ENCODE data around the gene VWC2. TPM values are rescaled to one million over a fixed set of nuclear protein-coding genes. Genes with fewer than 3 reads are reported as not detected.
"Not testable (repeated sequence)": the region's sequence is repeated elsewhere in the genome, so short reads cannot be mapped to it uniquely, and the experiment has no call there.

Gene VWC2
- total RNA-seq, 2 experiments from 2014 or later: not detected

GRCh38 chr7:49839863-49840645, 66.6 kb downstream of the VWC2 start:
- no peak for DNase-seq
- H3K4me1 Mint-ChIP-seq (ENCODE audit: low read depth): no peaks in the 10 kb centered on the region
- POLR2A ChIA-PET: no interaction called here
- H3K27me3 Mint-ChIP-seq: no peaks in the 10 kb centered on the region
- no peaks in the 10 kb centered on the region for H3K9me3 Mint-ChIP-seq
- no peaks in the 10 kb centered on the region for H3K36me3 Mint-ChIP-seq
- CTCF ChIA-PET: no interaction called here
- H3K27ac Mint-ChIP-seq: no peak overlapping the region
- no peak overlapping the region for H3K4me3 Mint-ChIP-seq
- intact Hi-C loops (cut with micrococcal nuclease): no loop called here

DNA sequence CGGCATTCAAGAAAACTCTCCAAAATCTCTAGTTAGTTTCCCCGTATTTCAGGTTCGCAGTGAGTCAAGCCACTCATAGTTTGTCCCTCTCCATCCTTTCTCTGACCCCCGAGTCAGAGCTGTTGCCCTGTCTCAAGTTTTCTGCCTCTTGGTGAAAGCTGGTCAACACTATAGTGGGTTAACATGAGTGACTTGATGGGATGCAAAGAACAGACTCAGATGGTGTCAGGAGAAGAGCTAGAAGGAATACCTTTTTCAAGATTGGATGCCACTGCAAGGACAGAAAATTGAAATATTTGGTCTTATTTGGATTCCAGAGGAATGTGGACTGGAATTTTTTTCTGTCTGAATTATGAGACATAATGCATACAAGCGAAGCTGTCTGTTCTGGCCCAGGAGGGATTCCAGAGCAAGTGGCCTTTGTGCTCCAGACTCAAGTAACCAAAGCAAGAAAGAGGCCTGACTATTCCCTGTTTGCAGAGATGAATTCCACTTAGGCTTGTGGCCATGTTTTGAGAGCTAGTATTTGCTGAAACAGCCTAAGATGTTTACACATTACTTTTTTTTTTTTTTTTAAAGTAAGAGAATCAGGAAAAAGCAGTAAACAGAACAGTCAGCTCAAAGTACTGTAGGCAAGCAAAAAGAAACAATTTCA, 67.4 kb downstream of the VWC2 start:
- DNase-seq: no peak
- no peak overlapping the region for H3K27ac Mint-ChIP-seq
- H3K9me3 Mint-ChIP-seq: no peaks in the 10 kb centered on the region
- ChIA-PET CTCF (no interaction called here), POLR2A (no interaction called here)
- intact Hi-C loops (cut with micrococcal nuclease): no loop called here
- no peaks in the 10 kb centered on the region for H3K4me1 Mint-ChIP-seq (ENCODE audit: low read depth)
- H3K27me3 Mint-ChIP-seq: no peaks in the 10 kb centered on the region
- H3K36me3 Mint-ChIP-seq: no peaks in the 10 kb centered on the region
- no peak overlapping the region for H3K4me3 Mint-ChIP-seq

DNA sequence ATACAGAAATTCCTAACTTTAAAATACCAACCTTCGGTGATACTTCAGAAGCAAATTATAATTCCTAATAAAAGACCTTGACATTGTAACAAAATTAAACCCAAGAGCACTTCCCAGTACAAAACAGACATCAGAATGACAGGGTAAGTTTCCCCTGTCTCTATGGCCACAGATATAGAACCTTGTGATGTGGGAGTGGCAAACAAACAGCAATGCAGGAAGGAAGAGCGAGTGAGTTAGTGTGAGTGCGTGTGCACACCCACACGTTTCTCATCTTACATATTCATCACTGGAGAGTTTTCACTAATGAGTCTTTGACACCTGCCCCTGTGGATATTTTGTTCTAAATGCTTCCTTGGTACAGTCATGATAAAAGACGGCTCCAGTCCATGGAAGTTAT, 72.2 kb downstream of the VWC2 start:
- Mint-ChIP-seq H3K4me1 (ENCODE audit: low read depth) (no peaks in the 10 kb centered on the region), H3K27ac (no peak overlapping the region), H3K4me3 (no peak overlapping the region), H3K36me3 (no peaks in the 10 kb centered on the region), H3K27me3 (no peaks in the 10 kb centered on the region), H3K9me3 (no peaks in the 10 kb centered on the region)
- DNase-seq: no peak
- POLR2A ChIA-PET: no interaction called here
- CTCF ChIA-PET: no interaction called here
- intact Hi-C loops (cut with micrococcal nuclease): no loop called here

- CTCF ChIA-PET: no interaction called here
- POLR2A ChIA-PET: no interaction called here
- no peaks in the 10 kb centered on the region for H3K4me1 Mint-ChIP-seq (ENCODE audit: low read depth)
- DNase-seq: no peak
- no peak overlapping the region for H3K4me3 Mint-ChIP-seq
- intact Hi-C loops (cut with micrococcal nuclease): no loop called here
- no peaks in the 10 kb centered on the region for H3K36me3 Mint-ChIP-seq
- H3K9me3 Mint-ChIP-seq: no peaks in the 10 kb centered on the region
- no peaks in the 10 kb centered on the region for H3K27me3 Mint-ChIP-seq
- H3K27ac Mint-ChIP-seq: no peak overlapping the region
Measured at GRCh38 chr7:49848211-49848841, 74.9 kb downstream of the VWC2 start.

DNA sequence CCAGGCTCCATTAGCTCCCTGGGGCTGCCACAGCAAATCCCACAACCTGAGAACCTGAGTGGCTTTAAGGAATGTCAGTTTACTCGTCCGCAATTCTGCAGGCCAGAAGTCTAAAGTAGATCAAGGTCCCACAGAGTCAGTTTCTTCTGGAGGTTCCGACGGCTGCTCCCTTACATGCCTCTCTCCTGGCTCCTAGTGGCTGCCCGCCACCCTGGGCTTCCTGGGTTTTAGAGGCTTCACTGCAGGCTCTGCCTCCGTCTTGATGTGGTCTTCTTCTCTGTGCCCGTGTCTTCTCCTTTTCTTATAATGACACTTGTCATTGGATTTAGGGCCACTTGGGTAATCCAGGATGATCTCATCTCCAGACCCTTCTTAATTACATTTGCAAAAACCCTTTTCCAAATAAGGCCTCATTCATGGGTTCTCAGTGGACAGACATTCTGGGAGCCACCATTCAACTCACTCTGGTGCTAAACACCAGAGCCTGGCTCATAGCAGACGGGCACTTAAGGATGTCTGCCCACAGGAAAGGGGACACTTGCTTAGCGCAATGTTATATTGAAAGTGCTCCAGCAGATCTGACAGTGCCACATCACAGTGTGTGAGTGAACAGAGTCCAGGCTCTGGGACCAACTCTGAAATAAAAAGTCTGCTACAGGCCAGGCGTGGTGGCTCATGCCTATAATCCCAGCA, 77.6 kb downstream of the VWC2 start:
- H3K4me1 Mint-ChIP-seq (ENCODE audit: low read depth): no peaks in the 10 kb centered on the region
- no peaks in the 10 kb centered on the region for H3K27me3 Mint-ChIP-seq
- intact Hi-C loops (cut with micrococcal nuclease): no loop called here
- H3K4me3 Mint-ChIP-seq: no peak overlapping the region
- DNase-seq: no peak
- CTCF ChIA-PET: no interaction called here
- no peak overlapping the region for H3K27ac Mint-ChIP-seq
- POLR2A ChIA-PET: no interaction called here
- no peaks in the 10 kb centered on the region for H3K9me3 Mint-ChIP-seq
- no peaks in the 10 kb centered on the region for H3K36me3 Mint-ChIP-seq

DNA sequence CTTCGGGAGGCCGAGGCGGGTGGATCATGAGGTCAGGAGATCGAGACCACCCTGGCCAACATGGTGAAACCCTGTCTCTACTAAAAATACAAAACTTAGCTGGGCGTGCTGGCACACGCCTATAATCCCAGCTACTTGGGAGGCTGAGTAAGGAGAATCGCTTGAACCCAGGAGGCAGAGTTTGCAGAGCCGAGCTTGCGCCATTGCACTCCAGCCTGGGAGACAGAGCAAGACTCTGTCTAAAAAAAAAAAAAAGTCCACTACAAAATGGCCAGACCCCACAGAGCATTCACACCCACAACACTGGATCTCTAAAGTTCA, 78.1 kb downstream of the VWC2 start:
- CTCF ChIA-PET; POLR2A ChIA-PET; intact Hi-C loops (cut with micrococcal nuclease); H3K36me3 Mint-ChIP-seq; H3K4me1 Mint-ChIP-seq (ENCODE audit: low read depth); H3K9me3 Mint-ChIP-seq; H3K4me3 Mint-ChIP-seq; H3K27ac Mint-ChIP-seq; H3K27me3 Mint-ChIP-seq; DNase-seq: not testable (repeated sequence)

- CTCF ChIA-PET: no interaction called here
Measured at GRCh38 chr7:49852619-49853462, 79.4 kb downstream of the VWC2 start.

DNA sequence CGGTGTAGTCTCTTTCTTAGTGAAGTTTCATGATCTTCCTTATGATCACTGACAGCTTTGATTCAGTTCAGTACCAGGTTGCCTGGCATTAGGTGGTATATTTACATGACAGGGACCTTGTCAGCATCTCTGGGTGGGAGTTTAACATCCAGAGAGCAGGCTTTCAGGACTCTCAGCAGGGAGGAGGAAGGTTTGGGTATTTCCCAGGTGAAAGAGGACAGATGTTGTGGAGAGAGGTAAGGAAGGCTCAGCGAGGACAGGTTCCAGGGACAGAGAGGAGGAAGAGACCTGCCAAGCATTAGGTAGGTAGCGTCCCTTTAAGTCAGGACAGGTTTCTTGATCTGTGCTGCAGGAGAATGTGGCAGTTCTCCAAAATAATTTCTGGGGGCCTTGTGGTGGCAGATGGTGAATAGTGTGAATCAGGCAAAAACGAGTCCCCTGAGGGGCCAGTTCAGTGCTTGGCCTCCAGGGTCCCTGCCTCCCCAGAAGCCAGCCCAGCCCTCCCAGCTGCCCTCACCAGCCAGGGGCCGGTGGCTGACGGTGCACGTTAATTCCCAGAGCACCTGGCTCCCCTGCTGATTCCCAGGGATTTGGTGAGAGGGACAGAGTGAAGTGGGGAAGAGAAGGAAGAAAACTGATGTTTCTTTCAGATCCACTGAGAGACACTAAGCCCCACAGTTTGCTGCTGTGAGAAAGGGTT, 82.0 kb downstream of the VWC2 start:
- Mint-ChIP-seq H3K36me3 (no peaks in the 10 kb centered on the region), H3K9me3 (no peaks in the 10 kb centered on the region), H3K27ac (no peak overlapping the region), H3K4me1 (ENCODE audit: low read depth) (no peaks in the 10 kb centered on the region), H3K27me3 (no peaks in the 10 kb centered on the region), H3K4me3 (no peak overlapping the region)
- DNase-seq: no peak
- ChIA-PET CTCF (no interaction called here), POLR2A (no interaction called here)
- intact Hi-C loops (cut with micrococcal nuclease): no loop called here

More at GRCh38 chr7:49852619-49853462, 79.4 kb downstream of the VWC2 start:
- Mint-ChIP-seq H3K4me1 (ENCODE audit: low read depth) (no peaks in the 10 kb centered on the region), H3K36me3 (no peaks in the 10 kb centered on the region), H3K27me3 (no peaks in the 10 kb centered on the region), H3K9me3 (no peaks in the 10 kb centered on the region), H3K4me3 (no peak overlapping the region), H3K27ac (no peak overlapping the region)
- intact Hi-C loops (cut with micrococcal nuclease): loop anchor here (1.0 kb wide), 1 partner anchor 1554 kb away; no protein-coding TSS in a partner anchor
- POLR2A ChIA-PET: no interaction called here
- peak; percentile 24 for DNase-seq

- no peak overlapping the region for H3K27ac Mint-ChIP-seq
- CTCF ChIA-PET: no interaction called here
- H3K9me3 Mint-ChIP-seq: no peaks in the 10 kb centered on the region
- POLR2A ChIA-PET: no interaction called here
- intact Hi-C loops (cut with micrococcal nuclease): no loop called here
- H3K27me3 Mint-ChIP-seq: no peaks in the 10 kb centered on the region
- H3K4me3 Mint-ChIP-seq: no peak overlapping the region
- no peaks in the 10 kb centered on the region for H3K36me3 Mint-ChIP-seq
- no peaks in the 10 kb centered on the region for H3K4me1 Mint-ChIP-seq (ENCODE audit: low read depth)
- DNase-seq: no peak
Measured at GRCh38 chr7:49860293-49860692, 86.9 kb downstream of the VWC2 start.

DNA sequence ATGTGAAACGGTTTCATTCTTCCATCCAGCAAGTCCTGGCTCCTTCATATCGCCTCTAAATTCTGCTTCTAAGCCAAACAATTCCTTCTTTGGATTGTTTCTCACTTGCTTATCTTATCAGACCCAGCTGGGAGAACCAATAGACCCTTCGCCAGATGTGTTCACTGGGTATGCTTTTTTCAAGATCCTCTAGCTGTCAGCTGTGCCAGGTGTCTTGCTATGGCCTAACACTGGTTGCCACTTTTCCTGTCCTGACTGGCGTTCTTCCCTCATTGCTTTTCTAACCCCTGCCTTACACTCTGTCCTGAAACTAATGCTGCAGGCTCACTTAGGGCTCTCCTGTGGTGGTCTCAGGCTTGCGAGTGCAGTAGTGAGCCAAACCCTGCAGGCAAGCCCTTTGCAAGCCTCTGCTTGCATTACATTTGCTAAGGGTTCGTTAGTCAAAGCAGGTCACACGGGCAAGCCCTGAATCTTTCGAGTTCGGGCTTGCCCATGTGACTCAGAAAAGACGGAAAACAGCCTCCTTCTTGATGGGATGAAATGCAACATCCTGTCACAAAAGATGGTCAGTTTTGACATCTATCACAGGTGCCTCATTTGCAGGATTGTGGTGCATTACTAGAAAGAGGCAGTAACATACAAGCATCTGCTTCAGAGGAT, 92.8 kb downstream of the VWC2 start:
- no peak overlapping the region for H3K4me3 Mint-ChIP-seq
- POLR2A ChIA-PET: no interaction called here
- CTCF ChIA-PET: interaction anchor here (0.7 kb wide), 1 partner anchor 1518 kb away, joined by 3 read pairs; no protein-coding TSS in a partner anchor
- no peaks in the 10 kb centered on the region for H3K4me1 Mint-ChIP-seq (ENCODE audit: low read depth)
- no peaks in the 10 kb centered on the region for H3K9me3 Mint-ChIP-seq
- no peaks in the 10 kb centered on the region for H3K36me3 Mint-ChIP-seq
- no peak for DNase-seq
- H3K27me3 Mint-ChIP-seq: no peaks in the 10 kb centered on the region
- no peak overlapping the region for H3K27ac Mint-ChIP-seq
- intact Hi-C loops (cut with micrococcal nuclease): no loop called here

DNA sequence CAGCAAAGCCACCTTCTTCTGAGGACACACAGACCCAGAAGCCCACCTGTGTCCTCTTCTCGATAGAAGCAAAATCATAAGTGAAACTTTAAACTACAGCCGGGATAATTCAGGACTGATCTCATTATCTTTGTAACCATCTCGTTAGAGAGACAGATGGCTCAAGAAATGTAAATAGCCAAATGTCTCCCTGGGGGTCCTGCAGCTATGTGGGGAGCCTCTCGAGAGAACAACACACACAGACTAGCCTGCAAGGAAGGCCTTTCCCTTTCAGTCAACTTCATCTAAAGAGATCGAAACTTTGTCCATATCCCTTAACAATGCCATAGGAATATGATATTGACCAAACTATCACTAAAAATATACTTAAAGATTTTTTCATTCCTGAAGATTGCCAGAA, 93.5 kb downstream of the VWC2 start:
- intact Hi-C loops (cut with micrococcal nuclease): no loop called here
- no peaks in the 10 kb centered on the region for H3K27me3 Mint-ChIP-seq
- CTCF ChIA-PET: no interaction called here
- POLR2A ChIA-PET: no interaction called here
- no peaks in the 10 kb centered on the region for H3K9me3 Mint-ChIP-seq
- H3K27ac Mint-ChIP-seq: no peak overlapping the region
- no peak overlapping the region for H3K4me3 Mint-ChIP-seq
- no peaks in the 10 kb centered on the region for H3K4me1 Mint-ChIP-seq (ENCODE audit: low read depth)
- no peaks in the 10 kb centered on the region for H3K36me3 Mint-ChIP-seq
- no peak for DNase-seq
